GM12878 (cell line): ENCODE results near the gene CUEDC1. TPM values are rescaled to one million over a fixed set of nuclear protein-coding genes. Genes with fewer than 3 reads are reported as not detected.

Experiments used
- ATAC-seq: fragments of 200-7000 bp; cut with Tn5 transposase; 3 replicates; pipeline ENCODE4 v1.9.1; 2020; ENCODE audit warnings: mild to moderate bottlenecking, moderate library complexity
- BruUV-seq: library from RNA; stranded (reverse); fragments of 400-500 nt; replicated peaks from 2 replicates; lab custom pipeline; 2021; lab: Mats Ljungman, UMichigan
- CTCF ChIA-PET: fragments of 300-600 bp; sonication (Branson Sonifier 250); formaldehyde crosslinking; extraction: SDS; loops from one replicate; lab custom pipeline; 2021; ENCODE audit warnings: inconsistent platforms; lab: Yijun Ruan, JAX
- POLR2A ChIA-PET: fragments of 350-600 bp; formaldehyde crosslinking; extraction: SDS; loops from one replicate; lab custom pipeline; 2021; ENCODE audit warnings: inconsistent platforms; lab: Charles Lee
- RAD21 ChIA-PET: fragments of 300-600 bp; sonication (Branson Sonifier 250); formaldehyde crosslinking; loops from one replicate; lab custom pipeline; 2023; ENCODE audit warnings: antibody characterized with exemption; ENCODE audit not compliant: unreplicated experiment; lab: Charles Lee
- SMC1A ChIA-PET: fragments of 300-600 bp; sonication (Branson Sonifier 250); formaldehyde crosslinking; loops from one replicate; lab custom pipeline; 2023; ENCODE audit not compliant: unreplicated experiment, uncharacterized antibody; lab: Charles Lee
- DNase-seq: peaks from one replicate; pipeline ENCODE4 v3.0.0-alpha.2; 2011; ENCODE audit warnings: low read depth, low spot score
- FAIRE-seq: peaks from 3 replicates; lab custom pipeline; 2011; peaks lifted over from hg19 to GRCh38; lab: Jason Lieb, UNC
- H2AFZ ChIP-seq: 2 replicates; pipeline ENCODE4 v1.6.0; 2011; ENCODE audit warnings: low read depth, low read length, control low read depth; ENCODE audit not compliant: control insufficient read depth
- H3K27ac ChIP-seq: 2 replicates; pipeline ENCODE4 v1.5.1; 2011; ENCODE audit warnings: control low read depth; ENCODE audit not compliant: control insufficient read depth, insufficient read depth
- H3K27me3 ChIP-seq, 2 experiments: replicated peaks in 1 of 2; 2 replicates each; pipeline versions ENCODE4 v1.6.0 to v1.6.1; 2011; ENCODE audit warnings: low read length in 1 of 2; ENCODE audit not compliant: control insufficient read depth in 2 of 2, insufficient read depth in 2 of 2
- H3K36me3 ChIP-seq, 2 experiments: 2 replicates each; pipeline ENCODE4 v1.5.1; 2011; ENCODE audit warnings: low read length in 1 of 2; ENCODE audit not compliant: control insufficient read depth in 2 of 2, insufficient read depth in 2 of 2
- H3K4me1 ChIP-seq: 2 replicates; pipeline ENCODE4 v1.6.1; 2011; ENCODE audit warnings: mild to moderate bottlenecking, low read length, moderate library complexity, mixed read lengths; ENCODE audit not compliant: control insufficient read depth, insufficient read depth
- H3K4me2 ChIP-seq: 2 replicates; pipeline ENCODE4 v1.6.0; 2011; ENCODE audit warnings: control low read depth; ENCODE audit not compliant: control insufficient read depth, insufficient read depth
- H3K4me3 ChIP-seq: fragments of 200-600 bp; sonication (generic); 2 replicates; pipeline ENCODE4 v1.5.1; 2016
- H3K79me2 ChIP-seq: 2 replicates; pipeline ENCODE4 v1.6.0; 2011; ENCODE audit warnings: low read length; ENCODE audit not compliant: control insufficient read depth, insufficient read depth
- H3K9ac ChIP-seq: 2 replicates; pipeline ENCODE4 v1.8.0; 2011; ENCODE audit warnings: low read length, control low read depth, mixed read lengths; ENCODE audit not compliant: control insufficient read depth, insufficient read depth
- H3K9me3 ChIP-seq: replicated peaks from 3 replicates; pipeline ENCODE4 v1.5.1; 2011; ENCODE audit warnings: mild to moderate bottlenecking, low read length; ENCODE audit not compliant: control insufficient read depth, insufficient read depth
- H4K20me1 ChIP-seq: 2 replicates; pipeline ENCODE4 v1.6.0; 2011; ENCODE audit not compliant: control insufficient read depth, insufficient read depth
- BACH1 ChIP-seq: fragments of 450-650 bp; IDR thresholded peaks from 2 replicates; pipeline ENCODE4 v1.6.1; 2017; ENCODE audit warnings: mild to moderate bottlenecking, borderline replicate concordance
- CREM ChIP-seq: IDR thresholded peaks from 2 replicates; pipeline ENCODE4 v1.6.1; 2014; ENCODE audit warnings: antibody characterized with exemption, low read depth
- ESRRA ChIP-seq: IDR thresholded peaks from 2 replicates; pipeline ENCODE4 v1.6.1; 2012; ENCODE audit warnings: mild to moderate bottlenecking, low read length, improper control_type of control experiment
- HDGF ChIP-seq: fragments of 450-650 bp; IDR thresholded peaks from 2 replicates; pipeline ENCODE4 v1.6.1; 2016; ENCODE audit warnings: antibody characterized with exemption
- IRF3 ChIP-seq: fragments of 450-650 bp; IDR thresholded peaks from 2 replicates; pipeline ENCODE4 v1.6.1; 2014; ENCODE audit warnings: mild to moderate bottlenecking
- IRF4 ChIP-seq: IDR thresholded peaks from 2 replicates; pipeline ENCODE4 v1.6.1; 2011; ENCODE audit warnings: low read depth, low read length
- JUNB ChIP-seq: IDR thresholded peaks from 2 replicates; pipeline ENCODE4 v1.6.1; 2016; ENCODE audit warnings: antibody characterized with exemption, mild to moderate bottlenecking
- MTA2 ChIP-seq: fragments of 450-650 bp; IDR thresholded peaks from 2 replicates; pipeline ENCODE4 v1.6.1; 2016; ENCODE audit warnings: low read depth, mild to moderate bottlenecking, moderate library complexity
- NKRF ChIP-seq: fragments of 450-650 bp; conservative IDR thresholded peaks from 2 replicates; pipeline ENCODE4 v1.6.1; 2017; ENCODE audit warnings: mild to moderate bottlenecking, moderate library complexity
- NR2C2 ChIP-seq: IDR thresholded peaks from 2 replicates; pipeline ENCODE4 v1.6.1; 2011; ENCODE audit warnings: borderline replicate concordance, low read depth; ENCODE audit not compliant: control insufficient read depth, insufficient read length
- NR2F1 ChIP-seq: fragments of 450-650 bp; conservative IDR thresholded peaks from 2 replicates; pipeline ENCODE4 v1.6.1; 2017; ENCODE audit warnings: mild to moderate bottlenecking
- PML ChIP-seq: IDR thresholded peaks from 2 replicates; pipeline ENCODE4 v1.6.1; 2012; ENCODE audit warnings: low read length, inconsistent platforms
- RB1 ChIP-seq: fragments of 450-650 bp; formaldehyde crosslinking; IDR thresholded peaks from 2 replicates; pipeline ENCODE4 v1.6.1; 2017; ENCODE audit warnings: mild to moderate bottlenecking, borderline replicate concordance
- WRNIP1 ChIP-seq: IDR thresholded peaks from 2 replicates; pipeline ENCODE4 v1.6.1; 2011; ENCODE audit warnings: low read depth, low read length, improper control_type of control experiment, borderline replicate concordance
- ZNF384 ChIP-seq: IDR thresholded peaks from 2 replicates; pipeline ENCODE4 v1.6.1; 2012; ENCODE audit warnings: low read depth, mild to moderate bottlenecking, low read length, improper control_type of control experiment, borderline replicate concordance
- WGBS: methylation state at CpG from one replicate; pipeline ENCODE4 v1.1.6; 2016; ENCODE audit warnings: low lambda C conversion rate; ENCODE audit not compliant: insufficient replicate concordance, insufficient coverage; ENCODE audit errors: missing lambda C conversion rate; 5-methylcytosine and 5-hydroxymethylcytosine counted together
- in situ Hi-C: fragments of 300-500 bp; cut with MboI; formaldehyde crosslinking; loops from 9 replicates; pipeline ENCODE4 v1.14.3; 2018; ENCODE audit warnings: mixed read lengths
- intact Hi-C: fragments of 100-400 bp; cut with micrococcal nuclease; formaldehyde crosslinking; loops from one replicate; pipeline ENCODE4 v1.14.2; 2022; ENCODE audit not compliant: unreplicated experiment
- polyA plus RNA-seq, 11 experiments: library from polyadenylated mRNA; depleted of rRNA in 4 of 11; unstranded in 6 of 11; stranded (reverse) in 5 of 11; fragments of >200 nt; fragmentation: Nextera tagmentation in 4 of 11; fragmentation: Illumina TruSeq in 1 of 11; extraction: Ambion mirVana in 4 of 11; extraction: Trizol in 1 of 11; gene quantifications; 1 replicate in 1 of 11; 2 replicates in 10 of 11; pipeline versions ENCODE4 v1.2.1 to v1.2.3, GENCODE V29; 2011 to 2016; ENCODE audit warnings: inconsistent platforms in 2 of 11, missing spikeins in 2 of 11, low read depth in 1 of 11
- total RNA-seq, 4 experiments: library from RNA; depleted of rRNA in 3 of 4; stranded (reverse); fragments of >200 nt in 3 of 4; fragmentation: Illumina TruSeq in 1 of 4; extraction: Trizol in 1 of 4; gene quantifications; 2 replicates each; pipeline versions ENCODE4 v1.2.1 to v1.2.3, GENCODE V29; 2013 to 2021

CUEDC1 gene
- total and polyA plus RNA-seq, 10 of the 15 experiments (the other 5 are each of a cell fraction or from before 2014, with no cell fraction given): 0.24 to 7.4 (median 1.8) TPM

DNA sequence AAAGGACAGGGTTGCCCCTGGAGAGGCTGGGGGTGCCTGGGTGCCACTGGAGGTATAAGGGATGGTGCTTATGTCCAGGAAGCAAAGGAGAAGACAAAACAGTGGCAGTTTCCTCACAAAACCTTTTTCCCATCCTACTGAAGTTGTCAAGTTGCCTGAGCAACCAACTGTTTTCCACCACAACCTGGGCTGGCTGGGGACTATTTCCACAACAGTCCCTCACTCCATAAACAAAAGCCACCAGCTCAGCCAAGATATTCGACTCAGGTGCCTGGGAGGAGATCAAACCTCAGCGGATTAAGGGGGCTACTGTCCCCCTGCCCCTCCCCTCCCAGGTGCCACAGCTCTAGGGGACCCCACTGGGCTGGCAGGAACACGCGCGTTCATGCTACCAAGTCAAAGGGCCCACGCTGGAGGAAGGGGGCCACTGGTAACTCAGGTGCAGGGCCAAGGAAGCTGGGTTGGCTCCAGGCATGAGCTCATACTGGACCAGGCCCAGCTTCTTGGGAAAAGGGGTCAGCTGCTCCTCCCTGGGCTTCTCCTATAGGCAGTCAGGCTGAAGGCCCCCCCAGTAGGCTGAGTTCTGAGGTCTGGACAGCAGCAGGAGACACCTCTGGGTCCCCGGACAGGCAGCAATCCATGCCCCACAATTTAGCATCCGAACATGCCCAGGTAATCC lies 59.7 kb downstream of the CUEDC1 start:
- H2AFZ ChIP-seq: no peak overlapping the region
- H3K9ac ChIP-seq: no peak overlapping the region
- no peak for FAIRE-seq
- ChIA-PET SMC1A (interaction anchor here (0.8 to 7.8 kb wide), 8 partner anchors 8 to 216 kb away, joined by 3 to 111 read pairs (median 4); no protein-coding TSS in a partner anchor), RAD21 (interaction anchor here (1.0 to 1.7 kb wide), 4 partner anchors 35 to 104 kb away, joined by 3 read pairs; no protein-coding TSS in a partner anchor), POLR2A (no interaction called here), CTCF (interaction anchor here (0.8 to 9.4 kb wide), 8 partner anchors 35 to 652 kb away, joined by 3 to 92 read pairs (median 4); no protein-coding TSS in a partner anchor)
- no peaks in the 10 kb centered on the region for H3K9me3 ChIP-seq
- in situ Hi-C loops: loop anchor here (10.0 kb wide), 1 partner anchor 99 kb away; no protein-coding TSS in a partner anchor
- no peak overlapping the region for H3K4me2 ChIP-seq
- intact Hi-C loops: no loop called here
- no peak overlapping the region for H3K27ac ChIP-seq
- H4K20me1 ChIP-seq: no peaks in the 10 kb centered on the region; the same call in 1 of the 2 replicates
- H3K4me1 ChIP-seq: peaks cover 30% of the 10 kb centered on the region
- H3K4me3 ChIP-seq: no peak overlapping the region
- H3K79me2 ChIP-seq: no peaks in the 10 kb centered on the region
- BruUV-seq: no TSS peak
- no peaks in the 10 kb centered on the region for H3K27me3 ChIP-seq
- 56% methylated on average over 8 of the region's 8 CpGs for WGBS
- no peak for ATAC-seq
- no peaks in the 10 kb centered on the region for H3K36me3 ChIP-seq
- no peak for DNase-seq
- TF ChIP-seq ZNF384 (no peak), BACH1 (no peak), RB1 (no peak), NR2C2 (no peak), WRNIP1 (no peak)

DNA sequence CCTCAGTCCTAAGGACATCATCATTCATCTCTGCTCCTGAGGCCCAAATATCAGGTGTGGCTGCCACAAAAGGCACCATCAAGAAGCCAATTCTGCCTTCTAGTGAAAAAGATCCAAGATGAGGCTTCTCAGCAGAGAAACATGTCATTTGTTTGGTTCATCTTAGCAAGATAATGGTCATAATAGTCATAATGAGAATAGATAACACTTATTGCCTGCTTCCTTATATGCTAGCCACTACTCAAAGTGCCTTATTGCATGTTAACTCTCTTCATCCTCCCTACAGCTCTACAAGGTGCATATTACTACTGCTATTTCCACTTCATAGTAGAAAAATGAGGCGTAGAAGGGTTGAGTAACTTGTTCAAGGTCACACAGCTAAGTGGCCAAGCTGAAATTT lies 60.4 kb downstream of the CUEDC1 start:
- in situ Hi-C loops (loop anchor here (10.0 kb wide), 1 partner anchor 100 kb away; no protein-coding TSS in a partner anchor), intact Hi-C loops (loop anchor here (5.0 kb wide), 1 partner anchor 38 kb away; no protein-coding TSS in a partner anchor)
- BruUV-seq: no TSS peak
- Histone ChIP-seq H3K27ac (no peak overlapping the region), H3K36me3 (no peaks in the 10 kb centered on the region), H3K4me1 (peaks cover 27% of the 10 kb centered on the region), H3K4me2 (no peak overlapping the region), H3K9me3 (no peaks in the 10 kb centered on the region), H4K20me1 (no peaks in the 10 kb centered on the region; the same call in 1 of the 2 replicates), H2AFZ (no peak overlapping the region), H3K79me2 (no peaks in the 10 kb centered on the region), H3K9ac (no peak overlapping the region), H3K4me3 (no peak overlapping the region), H3K27me3 (no peaks in the 10 kb centered on the region)
- WGBS: 18% methylated on average over 1 of the region's 1 CpG
- ChIA-PET CTCF (interaction anchor here (0.8 to 9.4 kb wide), 7 partner anchors 34 to 652 kb away, joined by 3 to 92 read pairs (median 4); no protein-coding TSS in a partner anchor), POLR2A (no interaction called here), SMC1A (interaction anchor here (0.8 to 7.8 kb wide), 9 partner anchors 9 to 217 kb away, joined by 3 to 111 read pairs (median 4); no protein-coding TSS in a partner anchor), RAD21 (interaction anchor here (1.0 to 1.7 kb wide), 4 partner anchors 34 to 105 kb away, joined by 3 read pairs; no protein-coding TSS in a partner anchor)
- no peak for DNase-seq
- FAIRE-seq: peak; percentile 68
- peak; percentile 38 for ATAC-seq
- TF ChIP-seq CREM (no peak), JUNB (peak; percentile 69), MTA2 (0 out of 2 replicates have a peak, but pooled peaks have one; percentile 18), NKRF (no peak), IRF3 (no peak), HDGF (no peak), IRF4 (peak; percentile 63; the same call in 1 of the 2 replicates), NR2F1 (no peak), PML (no peak), ESRRA (no peak)
